Measurements from ENCODE around the gene NIPSNAP2.

DNA sequence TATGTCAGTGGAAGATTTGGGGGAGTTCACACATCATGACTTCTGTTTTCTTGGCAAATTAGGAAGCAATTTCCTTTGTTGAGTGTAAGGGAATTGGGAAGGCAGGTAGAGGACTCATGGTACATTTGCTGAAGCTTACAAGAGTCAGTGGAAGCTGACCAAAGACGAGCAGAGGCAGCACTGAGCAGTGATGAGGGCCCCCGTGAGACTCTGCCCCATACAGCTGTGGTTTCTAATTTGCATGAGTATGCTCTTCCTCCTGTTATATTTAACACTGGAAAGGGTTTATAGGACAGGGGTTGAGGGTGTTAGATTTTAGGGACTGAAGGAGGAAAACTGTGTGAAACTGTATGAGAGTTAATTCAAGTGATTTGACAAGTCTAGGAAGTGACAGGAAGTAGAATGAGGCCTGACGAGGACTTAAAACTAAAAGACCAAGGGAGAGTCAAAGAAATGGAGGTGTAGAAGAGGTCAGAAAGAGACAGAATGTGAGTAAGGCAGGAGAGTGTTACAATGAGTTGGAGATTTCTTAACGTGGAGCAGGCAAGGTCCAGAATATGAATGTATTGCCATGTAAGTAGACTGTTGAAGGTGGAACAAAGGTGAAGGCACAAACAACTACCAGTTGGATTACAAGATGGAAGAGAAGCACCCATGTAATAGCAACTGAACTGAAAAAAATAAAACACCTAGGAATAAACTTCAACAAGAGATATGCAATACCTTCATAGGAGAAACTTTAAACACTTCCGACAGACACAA, 36.2 kb upstream of the NIPSNAP2 start:
- no peak for TF ChIP-seq GATA2 (IDR thresholded peaks at IDR 0.05; ENCODE audit: low read depth, low read length)
- TF ChIP-seq GATA3 (IDR thresholded peaks at IDR 0.05; ENCODE audit: low read depth, low read length), result no peak
